SK-N-SH (cell line): ENCODE results near the gene RHAG. TPM values are rescaled to one million over a fixed set of nuclear protein-coding genes. Genes with fewer than 3 reads are reported as not detected.

Experiments used
- CTCF ChIA-PET: fragments of 300-600, 350-600 bp; formaldehyde crosslinking; extraction: SDS; loops from one replicate; lab custom pipeline; 2021; lab: Yijun Ruan, JAX
- POLR2A ChIA-PET: fragments of 350-600 bp; sonication (Branson Sonifier 250); formaldehyde crosslinking; extraction: SDS; loops from one replicate; lab custom pipeline; 2020; ENCODE audit warnings: antibody characterized with exemption, inconsistent platforms; lab: Yijun Ruan, JAX
- DNase-seq: peaks from one replicate; pipeline ENCODE4 v3.0.0; 2012
- H2AFZ ChIP-seq: fragments of 200-600 bp; sonication (generic); 2 replicates; pipeline ENCODE4 v1.8.1; 2016; ENCODE audit warnings: antibody characterized with exemption, mild to moderate bottlenecking, low read depth
- H3F3A ChIP-seq: fragments of 200-600 bp; sonication (generic); replicated peaks from 2 replicates; pipeline ENCODE3; 2016; ENCODE audit warnings: antibody characterized with exemption, mild to moderate bottlenecking; ENCODE audit not compliant: insufficient read depth
- H3K27ac ChIP-seq, 2 experiments: fragments of 200-500 bp in 1 of 2; fragments of 200-600 bp in 1 of 2; sonication (Bioruptor generic) in 1 of 2; sonication (generic), shearing (Covaris generic) in 1 of 2; 2 replicates each; pipeline versions ENCODE4 v1.5.1 to v1.6.1; 2014 to 2016; ENCODE audit warnings: low read depth in 2 of 2, inconsistent platforms in 1 of 2, low read length in 1 of 2, mild to moderate bottlenecking in 1 of 2, mixed read lengths in 1 of 2
- H3K27me3 ChIP-seq: fragments of 200-600 bp; sonication (generic), shearing (Covaris generic); 2 replicates; pipeline ENCODE4 v1.6.1; 2016; ENCODE audit warnings: mixed run types; ENCODE audit not compliant: insufficient read depth
- H3K36me3 ChIP-seq, 2 experiments: fragments of 200-500 bp in 1 of 2; fragments of 200-600 bp in 1 of 2; sonication (Bioruptor generic) in 1 of 2; sonication (generic) in 1 of 2; replicated peaks in 1 of 2; 2 replicates each; pipeline versions ENCODE3 to v1.5.1; 2014 to 2016; ENCODE audit warnings: low read length in 1 of 2, mild to moderate bottlenecking in 1 of 2; ENCODE audit not compliant: insufficient read depth in 2 of 2, control insufficient read depth in 1 of 2
- H3K4me1 ChIP-seq, 2 experiments: fragments of 200-500 bp in 1 of 2; fragments of 200-600 bp in 1 of 2; sonication (Bioruptor generic) in 1 of 2; sonication (generic), shearing (Covaris generic) in 1 of 2; 2 replicates each; pipeline versions ENCODE4 v1.5.1 to v1.6.1; 2014 to 2016; ENCODE audit warnings: low read depth in 1 of 2, low read length in 1 of 2, mixed run types in 1 of 2; ENCODE audit not compliant: insufficient read depth in 2 of 2, control insufficient read depth in 1 of 2
- H3K4me2 ChIP-seq: fragments of 200-600 bp; sonication (generic), shearing (Covaris generic); 2 replicates; pipeline ENCODE4 v1.6.1; 2017; ENCODE audit warnings: mixed run types
- H3K4me3 ChIP-seq, 2 experiments: fragments of 200-500 bp in 1 of 2; fragments of 200-600 bp in 1 of 2; sonication (Bioruptor generic) in 1 of 2; sonication (generic), shearing (Covaris generic) in 1 of 2; 2 replicates each; pipeline versions ENCODE4 v1.5.1 to v1.8.1; 2014 to 2016; ENCODE audit warnings: low read depth in 2 of 2, inconsistent platforms in 1 of 2, low read length in 1 of 2, mild to moderate bottlenecking in 1 of 2, mixed read lengths in 1 of 2, moderate library complexity in 1 of 2
- H3K79me2 ChIP-seq: fragments of 200-600 bp; sonication (generic); 2 replicates; pipeline ENCODE4 v1.8.1; 2017; ENCODE audit warnings: mild to moderate bottlenecking; ENCODE audit not compliant: insufficient read depth
- H3K9ac ChIP-seq: fragments of 200-600 bp; sonication (generic); 2 replicates; pipeline ENCODE4 v1.6.1; 2017; ENCODE audit warnings: mixed run types
- H3K9me2 ChIP-seq: fragments of 200-600 bp; sonication (generic); 2 replicates; pipeline ENCODE4 v1.6.1; 2017; ENCODE audit warnings: mixed run types
- H3K9me3 ChIP-seq: fragments of 200-600 bp; sonication (generic); 2 replicates; pipeline ENCODE4 v1.6.1; 2017; ENCODE audit warnings: mixed run types, mild to moderate bottlenecking, moderate library complexity
- H4K20me1 ChIP-seq: fragments of 200-600 bp; sonication (generic); 2 replicates; pipeline ENCODE4 v1.6.1; 2017; ENCODE audit warnings: mild to moderate bottlenecking, mixed run types; ENCODE audit not compliant: insufficient read depth
- CHD2 ChIP-seq: fragments of 150-350 bp; IDR thresholded peaks from 2 replicates; pipeline ENCODE4 v1.6.1; 2018; ENCODE audit warnings: low read length; ENCODE audit not compliant: partially characterized antibody
- ELF1 ChIP-seq: IDR thresholded peaks from 2 replicates; pipeline ENCODE4 v1.4.0; 2012
- EP300 ChIP-seq, 2 experiments: IDR thresholded peaks; 2 replicates each; pipeline versions ENCODE4 v1.4.0 to v1.6.1; 2012; ENCODE audit warnings: borderline replicate concordance in 1 of 2, low read depth in 1 of 2, low read length in 1 of 2
- EZH2phosphoT487 ChIP-seq: fragments of 200-600 bp; sonication (generic); IDR thresholded peaks from 2 replicates; pipeline ENCODE4 v1.6.1; 2017; ENCODE audit warnings: low read depth, mixed run types, mild to moderate bottlenecking, antibody characterized with exemption, moderate library complexity, borderline replicate concordance
- FOXJ3 ChIP-seq: sonication (generic); formaldehyde crosslinking; IDR thresholded peaks from 2 replicates; pipeline ENCODE4 v1.5.1; 2020; ENCODE audit warnings: mild to moderate bottlenecking, missing genetic modification reagents
- FOXM1 ChIP-seq: IDR thresholded peaks from 2 replicates; pipeline ENCODE4 v1.4.0; 2012; ENCODE audit warnings: low read depth, mild to moderate bottlenecking
- GABPA ChIP-seq: IDR thresholded peaks from 2 replicates; pipeline ENCODE4 v1.4.0; 2012; ENCODE audit warnings: low read depth, mild to moderate bottlenecking
- JUND ChIP-seq: IDR thresholded peaks from 2 replicates; pipeline ENCODE4 v1.4.0; 2012
- MEF2A ChIP-seq: IDR thresholded peaks from 2 replicates; pipeline ENCODE4 v1.4.0; 2012; ENCODE audit warnings: low read depth, borderline replicate concordance
- MXI1 ChIP-seq: IDR thresholded peaks from 2 replicates; pipeline ENCODE4 v1.6.1; 2012; ENCODE audit warnings: mild to moderate bottlenecking, low read depth, low read length, improper control_type of control experiment
- NFIC ChIP-seq: IDR thresholded peaks from 2 replicates; pipeline ENCODE4 v1.4.0; 2012; ENCODE audit warnings: borderline replicate concordance
- NRF1 ChIP-seq: IDR thresholded peaks from 2 replicates; pipeline ENCODE4 v1.6.1; 2012; ENCODE audit warnings: low read depth, mild to moderate bottlenecking, low read length
- RAD21 ChIP-seq: IDR thresholded peaks from 2 replicates; pipeline ENCODE4 v1.6.1; 2012; ENCODE audit warnings: mild to moderate bottlenecking, low read length
- RFX5 ChIP-seq: IDR thresholded peaks from 2 replicates; pipeline ENCODE4 v1.6.1; 2012; ENCODE audit warnings: mild to moderate bottlenecking, improper control_type of control experiment, low read length
- SMC3 ChIP-seq: IDR thresholded peaks from 2 replicates; pipeline ENCODE4 v1.6.1; 2012; ENCODE audit warnings: low read depth, low read length, improper control_type of control experiment
- WGBS: methylation state at CpG from one replicate; pipeline ENCODE4 v1.1.6; 2017; ENCODE audit warnings: low lambda C conversion rate; 5-methylcytosine and 5-hydroxymethylcytosine counted together
- polyA plus RNA-seq, 3 experiments: library from polyadenylated mRNA; depleted of rRNA; stranded (reverse); fragments of >200 nt; gene quantifications; 2 replicates each; pipeline ENCODE4 v1.2.3, GENCODE V29; 2012
- TF ChIP-seq, protein P1 (sequence below): IDR thresholded peaks from 2 replicates; pipeline ENCODE4 v1.6.1; 2012; ENCODE audit warnings: mild to moderate bottlenecking, low read depth, low read length, moderate library complexity
- TF ChIP-seq, protein P2 (sequence below): fragments of 150-350 bp; IDR thresholded peaks from 2 replicates; pipeline ENCODE4 v1.6.1; 2017; ENCODE audit warnings: antibody characterized with exemption, low read length, low read depth, borderline replicate concordance
- TF ChIP-seq, protein P3 (sequence below): IDR thresholded peaks from 2 replicates; pipeline ENCODE4 v1.4.0; 2012; ENCODE audit warnings: low read depth, borderline replicate concordance
- TF ChIP-seq, protein P4 (sequence below): IDR thresholded peaks from 2 replicates; pipeline ENCODE4 v1.4.0; 2012; ENCODE audit warnings: low read depth
- TF ChIP-seq, protein P5 (sequence below): fragments of 200-600 bp; sonication (generic); IDR thresholded peaks from 2 replicates; pipeline ENCODE4 v1.6.1; 2017; ENCODE audit warnings: antibody characterized with exemption, mild to moderate bottlenecking, moderate library complexity

Gene RHAG
- polyA plus RNA-seq, 1 of the 3 experiments (the other 2 are of a cell fraction), result not detected

DNA sequence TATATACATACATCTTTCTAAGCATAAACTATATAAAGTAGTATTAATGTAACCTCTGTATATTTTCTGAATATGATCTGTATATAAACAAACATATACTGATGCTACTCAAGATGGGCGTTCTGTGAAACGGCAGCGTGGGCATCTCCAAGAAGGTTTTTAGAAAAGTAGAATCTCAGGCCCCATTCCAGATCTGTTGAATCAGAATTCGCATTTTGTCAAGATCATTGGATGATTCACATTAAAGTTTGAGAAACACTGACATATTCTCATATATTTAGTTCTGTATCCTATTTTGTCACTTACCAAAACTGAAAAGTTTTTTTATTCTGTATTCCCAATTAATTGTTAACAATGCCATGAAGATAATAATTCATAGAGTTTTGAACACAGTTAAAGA, 80.7 kb downstream of the RHAG start:
- no peaks in the 10 kb centered on the region for H3F3A ChIP-seq
- no peak for DNase-seq
- peaks cover 17% of the 10 kb centered on the region for H3K27me3 ChIP-seq
- WGBS, result 11% methylated on average over 4 of the region's 4 CpGs
- H3K4me3 ChIP-seq, result no peak overlapping the region
- no peaks in the 10 kb centered on the region for H3K9me2 ChIP-seq
- no peak overlapping the region for H3K4me2 ChIP-seq
- H3K27ac ChIP-seq, result no peak overlapping the region
- H3K9ac ChIP-seq, result no peak overlapping the region
- H3K79me2 ChIP-seq, result no peaks in the 10 kb centered on the region
- H4K20me1 ChIP-seq, result no peaks in the 10 kb centered on the region
- no peaks in the 10 kb centered on the region; a peak in 1 of 4 replicates for H3K4me1 ChIP-seq
- ChIA-PET CTCF (no interaction called here), POLR2A (no interaction called here)
- H2AFZ ChIP-seq, result no peak overlapping the region
- no peaks in the 10 kb centered on the region for H3K36me3 ChIP-seq
- TF ChIP-seq ELF1 (no peak), EP300 (IDR thresholded peaks at IDR 0.05; ENCODE audit: borderline replicate concordance in 1 of 2, low read depth in 1 of 2, low read length in 1 of 2) (no peak), JUND (no peak), GABPA (no peak), CHD2 (no peak), NFIC (no peak), EZH2phosphoT487 (no peak), RFX5 (no peak), RAD21 (no peak), FOXM1 (no peak), FOXJ3 (no peak), MXI1 (no peak), NRF1 (no peak), MEF2A (no peak), SMC3 (no peak)
- TF ChIP-seq, protein P1, sequence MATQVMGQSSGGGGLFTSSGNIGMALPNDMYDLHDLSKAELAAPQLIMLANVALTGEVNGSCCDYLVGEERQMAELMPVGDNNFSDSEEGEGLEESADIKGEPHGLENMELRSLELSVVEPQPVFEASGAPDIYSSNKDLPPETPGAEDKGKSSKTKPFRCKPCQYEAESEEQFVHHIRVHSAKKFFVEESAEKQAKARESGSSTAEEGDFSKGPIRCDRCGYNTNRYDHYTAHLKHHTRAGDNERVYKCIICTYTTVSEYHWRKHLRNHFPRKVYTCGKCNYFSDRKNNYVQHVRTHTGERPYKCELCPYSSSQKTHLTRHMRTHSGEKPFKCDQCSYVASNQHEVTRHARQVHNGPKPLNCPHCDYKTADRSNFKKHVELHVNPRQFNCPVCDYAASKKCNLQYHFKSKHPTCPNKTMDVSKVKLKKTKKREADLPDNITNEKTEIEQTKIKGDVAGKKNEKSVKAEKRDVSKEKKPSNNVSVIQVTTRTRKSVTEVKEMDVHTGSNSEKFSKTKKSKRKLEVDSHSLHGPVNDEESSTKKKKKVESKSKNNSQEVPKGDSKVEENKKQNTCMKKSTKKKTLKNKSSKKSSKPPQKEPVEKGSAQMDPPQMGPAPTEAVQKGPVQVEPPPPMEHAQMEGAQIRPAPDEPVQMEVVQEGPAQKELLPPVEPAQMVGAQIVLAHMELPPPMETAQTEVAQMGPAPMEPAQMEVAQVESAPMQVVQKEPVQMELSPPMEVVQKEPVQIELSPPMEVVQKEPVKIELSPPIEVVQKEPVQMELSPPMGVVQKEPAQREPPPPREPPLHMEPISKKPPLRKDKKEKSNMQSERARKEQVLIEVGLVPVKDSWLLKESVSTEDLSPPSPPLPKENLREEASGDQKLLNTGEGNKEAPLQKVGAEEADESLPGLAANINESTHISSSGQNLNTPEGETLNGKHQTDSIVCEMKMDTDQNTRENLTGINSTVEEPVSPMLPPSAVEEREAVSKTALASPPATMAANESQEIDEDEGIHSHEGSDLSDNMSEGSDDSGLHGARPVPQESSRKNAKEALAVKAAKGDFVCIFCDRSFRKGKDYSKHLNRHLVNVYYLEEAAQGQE, result no peak
- TF ChIP-seq, protein P2, sequence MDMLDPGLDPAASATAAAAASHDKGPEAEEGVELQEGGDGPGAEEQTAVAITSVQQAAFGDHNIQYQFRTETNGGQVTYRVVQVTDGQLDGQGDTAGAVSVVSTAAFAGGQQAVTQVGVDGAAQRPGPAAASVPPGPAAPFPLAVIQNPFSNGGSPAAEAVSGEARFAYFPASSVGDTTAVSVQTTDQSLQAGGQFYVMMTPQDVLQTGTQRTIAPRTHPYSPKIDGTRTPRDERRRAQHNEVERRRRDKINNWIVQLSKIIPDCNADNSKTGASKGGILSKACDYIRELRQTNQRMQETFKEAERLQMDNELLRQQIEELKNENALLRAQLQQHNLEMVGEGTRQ, result no peak
- TF ChIP-seq, protein P3, sequence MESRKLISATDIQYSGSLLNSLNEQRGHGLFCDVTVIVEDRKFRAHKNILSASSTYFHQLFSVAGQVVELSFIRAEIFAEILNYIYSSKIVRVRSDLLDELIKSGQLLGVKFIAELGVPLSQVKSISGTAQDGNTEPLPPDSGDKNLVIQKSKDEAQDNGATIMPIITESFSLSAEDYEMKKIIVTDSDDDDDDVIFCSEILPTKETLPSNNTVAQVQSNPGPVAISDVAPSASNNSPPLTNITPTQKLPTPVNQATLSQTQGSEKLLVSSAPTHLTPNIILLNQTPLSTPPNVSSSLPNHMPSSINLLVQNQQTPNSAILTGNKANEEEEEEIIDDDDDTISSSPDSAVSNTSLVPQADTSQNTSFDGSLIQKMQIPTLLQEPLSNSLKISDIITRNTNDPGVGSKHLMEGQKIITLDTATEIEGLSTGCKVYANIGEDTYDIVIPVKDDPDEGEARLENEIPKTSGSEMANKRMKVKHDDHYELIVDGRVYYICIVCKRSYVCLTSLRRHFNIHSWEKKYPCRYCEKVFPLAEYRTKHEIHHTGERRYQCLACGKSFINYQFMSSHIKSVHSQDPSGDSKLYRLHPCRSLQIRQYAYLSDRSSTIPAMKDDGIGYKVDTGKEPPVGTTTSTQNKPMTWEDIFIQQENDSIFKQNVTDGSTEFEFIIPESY, result no peak
- TF ChIP-seq, protein P4, sequence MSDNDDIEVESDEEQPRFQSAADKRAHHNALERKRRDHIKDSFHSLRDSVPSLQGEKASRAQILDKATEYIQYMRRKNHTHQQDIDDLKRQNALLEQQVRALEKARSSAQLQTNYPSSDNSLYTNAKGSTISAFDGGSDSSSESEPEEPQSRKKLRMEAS, result no peak
- TF ChIP-seq, protein P5, sequence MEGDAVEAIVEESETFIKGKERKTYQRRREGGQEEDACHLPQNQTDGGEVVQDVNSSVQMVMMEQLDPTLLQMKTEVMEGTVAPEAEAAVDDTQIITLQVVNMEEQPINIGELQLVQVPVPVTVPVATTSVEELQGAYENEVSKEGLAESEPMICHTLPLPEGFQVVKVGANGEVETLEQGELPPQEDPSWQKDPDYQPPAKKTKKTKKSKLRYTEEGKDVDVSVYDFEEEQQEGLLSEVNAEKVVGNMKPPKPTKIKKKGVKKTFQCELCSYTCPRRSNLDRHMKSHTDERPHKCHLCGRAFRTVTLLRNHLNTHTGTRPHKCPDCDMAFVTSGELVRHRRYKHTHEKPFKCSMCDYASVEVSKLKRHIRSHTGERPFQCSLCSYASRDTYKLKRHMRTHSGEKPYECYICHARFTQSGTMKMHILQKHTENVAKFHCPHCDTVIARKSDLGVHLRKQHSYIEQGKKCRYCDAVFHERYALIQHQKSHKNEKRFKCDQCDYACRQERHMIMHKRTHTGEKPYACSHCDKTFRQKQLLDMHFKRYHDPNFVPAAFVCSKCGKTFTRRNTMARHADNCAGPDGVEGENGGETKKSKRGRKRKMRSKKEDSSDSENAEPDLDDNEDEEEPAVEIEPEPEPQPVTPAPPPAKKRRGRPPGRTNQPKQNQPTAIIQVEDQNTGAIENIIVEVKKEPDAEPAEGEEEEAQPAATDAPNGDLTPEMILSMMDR, result no peak
- no peaks in the 10 kb centered on the region for H3K9me3 ChIP-seq
